ENCODE measurements around the gene TSPAN33. TPM values are rescaled to one million over a fixed set of nuclear protein-coding genes. Genes with fewer than 3 reads are reported as not detected.

Gene TSPAN33
- total RNA-seq, 2 experiments from 2014 or later: 14.6 to 44.8 TPM

DNA sequence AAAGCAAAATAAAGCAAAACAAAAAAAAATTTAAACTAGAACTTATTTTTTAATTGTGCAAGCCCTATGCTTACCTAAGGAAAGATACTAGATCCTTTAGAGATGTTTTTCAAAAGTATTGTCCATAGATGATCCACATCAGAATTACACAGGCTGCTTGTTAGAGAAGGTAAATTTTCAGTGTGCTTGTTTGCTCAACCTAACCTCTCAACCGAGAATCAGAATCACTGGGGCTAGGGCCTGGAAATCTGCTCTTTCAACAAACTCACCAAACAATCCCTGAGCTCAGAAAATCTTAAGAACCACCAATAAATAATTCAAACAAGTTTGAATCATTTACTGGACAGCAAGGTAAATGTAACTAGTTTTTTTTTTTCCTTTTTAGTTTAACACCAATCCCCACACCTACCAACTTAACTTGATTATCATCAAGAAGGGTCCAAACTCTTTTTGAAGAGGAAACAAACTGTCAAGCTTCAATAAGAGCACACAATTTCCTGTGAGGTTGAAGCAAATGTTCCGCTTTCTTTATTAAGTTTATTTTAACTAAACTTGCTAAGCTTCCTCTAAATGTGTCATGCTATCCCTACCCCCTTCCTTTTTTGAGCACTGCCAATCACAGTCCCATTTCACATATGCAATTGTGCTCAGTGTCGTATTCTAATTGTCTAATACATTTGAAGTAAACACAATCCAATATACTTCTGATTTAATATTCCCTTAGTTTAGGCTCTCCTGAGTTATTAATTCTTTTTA lies 7.4 kb upstream of the TSPAN33 start:
- ChIA-PET CTCF (ENCODE audit: unreplicated experiment) (interaction anchor here (1.7 kb wide), 1 partner anchor 9 kb away, joined by 9 read pairs; no protein-coding TSS in a partner anchor), POLR2A (interaction anchor here (0.7 to 2.4 kb wide), 9 partner anchors 9 to 274 kb away, joined by 3 to 12 read pairs (median 5); partner anchors contain the start of gene ATP6V1F)
- peak overlapping the region; percentile 75 for H2AFZ ChIP-seq (ENCODE audit: low read length)
- H3K27ac ChIP-seq (ENCODE audit: low read depth, low read length, poor library complexity, severe bottlenecking): peak overlapping the region; percentile 89
- no peaks in the 10 kb centered on the region for H4K20me1 ChIP-seq (ENCODE audit: insufficient read depth, low read length)
- TF ChIP-seq, protein P1, sequence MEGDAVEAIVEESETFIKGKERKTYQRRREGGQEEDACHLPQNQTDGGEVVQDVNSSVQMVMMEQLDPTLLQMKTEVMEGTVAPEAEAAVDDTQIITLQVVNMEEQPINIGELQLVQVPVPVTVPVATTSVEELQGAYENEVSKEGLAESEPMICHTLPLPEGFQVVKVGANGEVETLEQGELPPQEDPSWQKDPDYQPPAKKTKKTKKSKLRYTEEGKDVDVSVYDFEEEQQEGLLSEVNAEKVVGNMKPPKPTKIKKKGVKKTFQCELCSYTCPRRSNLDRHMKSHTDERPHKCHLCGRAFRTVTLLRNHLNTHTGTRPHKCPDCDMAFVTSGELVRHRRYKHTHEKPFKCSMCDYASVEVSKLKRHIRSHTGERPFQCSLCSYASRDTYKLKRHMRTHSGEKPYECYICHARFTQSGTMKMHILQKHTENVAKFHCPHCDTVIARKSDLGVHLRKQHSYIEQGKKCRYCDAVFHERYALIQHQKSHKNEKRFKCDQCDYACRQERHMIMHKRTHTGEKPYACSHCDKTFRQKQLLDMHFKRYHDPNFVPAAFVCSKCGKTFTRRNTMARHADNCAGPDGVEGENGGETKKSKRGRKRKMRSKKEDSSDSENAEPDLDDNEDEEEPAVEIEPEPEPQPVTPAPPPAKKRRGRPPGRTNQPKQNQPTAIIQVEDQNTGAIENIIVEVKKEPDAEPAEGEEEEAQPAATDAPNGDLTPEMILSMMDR (conservative IDR thresholded peaks at IDR 0.05; ENCODE audit: low read length): no peak
- TF ChIP-seq EZH2phosphoT487 (IDR thresholded peaks at IDR 0.05; ENCODE audit: borderline replicate concordance, low read depth, low read length): no peak
- DNase-seq (ENCODE audit: low spot score): peak; percentile 81
- H3K36me3 ChIP-seq (ENCODE audit: insufficient read depth, low read length): no peaks in the 10 kb centered on the region
- peaks cover 44% of the 10 kb centered on the region for H3K4me1 ChIP-seq (ENCODE audit: insufficient read depth, low read length, poor library complexity, severe bottlenecking)
- H3K4me3 ChIP-seq (ENCODE audit: low read depth, low read length, poor library complexity, severe bottlenecking): peak overlapping the region; percentile 43
- BruUV-seq (replicated peaks): TSS peak; percentile 95
- peak overlapping the region; percentile 75 for H3K4me2 ChIP-seq (ENCODE audit: low read length)
- no peaks in the 10 kb centered on the region for H3K9me2 ChIP-seq (ENCODE audit: insufficient read depth, low read length)
- no peaks in the 10 kb centered on the region for H3K79me2 ChIP-seq (ENCODE audit: insufficient read depth, low read depth, low read length)
- intact Hi-C loops (cut with micrococcal nuclease; ENCODE audit: unreplicated experiment): loop anchor here (2.0 to 5.0 kb wide), 2 partner anchors 42 to 130 kb away; no protein-coding TSS in a partner anchor
- 0 out of 2 replicates have a peak, but pooled peaks cover 4% of the 10 kb centered on the region for H3K9me3 ChIP-seq (ENCODE audit: low read length)

DNA sequence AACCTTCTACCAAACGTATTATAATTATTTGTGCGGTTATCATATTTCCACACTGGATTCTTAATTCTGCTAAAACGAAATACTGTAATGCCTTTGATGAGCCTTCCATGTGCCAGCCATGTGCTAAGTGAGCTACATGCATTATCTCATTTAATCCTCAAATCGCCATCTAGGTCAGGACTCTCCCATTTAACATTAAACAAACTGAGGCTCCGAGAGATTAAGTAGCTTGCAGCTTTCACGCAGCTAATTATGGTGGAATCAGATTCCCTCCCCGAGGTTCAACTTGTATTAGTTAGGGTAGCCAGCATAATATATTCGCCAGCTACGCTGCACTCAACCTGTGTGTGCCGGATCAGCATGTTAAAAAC lies 798 bp upstream of the TSPAN33 start:
- ChIA-PET CTCF (ENCODE audit: unreplicated experiment) (interaction anchor here (0.5 to 1.1 kb wide), 2 partner anchors 26 to 52 kb away, joined by 3 read pairs; no protein-coding TSS in a partner anchor), POLR2A (interaction anchor here (0.5 to 1.1 kb wide), 4 partner anchors 9 to 258 kb away, joined by 3 to 4 read pairs (median 3); no protein-coding TSS in a partner anchor)
- BruUV-seq (replicated peaks): no TSS peak
- Histone ChIP-seq H3K4me3 (ENCODE audit: low read depth, low read length, poor library complexity, severe bottlenecking) (peak overlapping the region; percentile 76), H4K20me1 (ENCODE audit: insufficient read depth, low read length) (no peaks in the 10 kb centered on the region), H3K36me3 (ENCODE audit: insufficient read depth, low read length) (peaks cover 6% of the 10 kb centered on the region; the same call in 1 of the 2 replicates), H2AFZ (ENCODE audit: low read length) (peak overlapping the region; percentile 85), H3K4me1 (ENCODE audit: insufficient read depth, low read length, poor library complexity, severe bottlenecking) (peaks cover 38% of the 10 kb centered on the region), H3K9me3 (ENCODE audit: low read length) (no peaks in the 10 kb centered on the region), H3K27ac (ENCODE audit: low read depth, low read length, poor library complexity, severe bottlenecking) (no peak overlapping the region), H3K79me2 (ENCODE audit: insufficient read depth, low read depth, low read length) (peaks cover 4% of the 10 kb centered on the region; the same call in 1 of the 2 replicates), H3K9me2 (ENCODE audit: insufficient read depth, low read length) (no peaks in the 10 kb centered on the region), H3K4me2 (ENCODE audit: low read length) (peak overlapping the region; percentile 88)
- intact Hi-C loops (cut with micrococcal nuclease; ENCODE audit: unreplicated experiment): loop anchor here (2.0 kb wide), 2 partner anchors 49 to 67 kb away; no protein-coding TSS in a partner anchor
- DNase-seq (ENCODE audit: low spot score): no peak
- TF ChIP-seq EZH2phosphoT487 (IDR thresholded peaks at IDR 0.05; ENCODE audit: borderline replicate concordance, low read depth, low read length): no peak

DNA sequence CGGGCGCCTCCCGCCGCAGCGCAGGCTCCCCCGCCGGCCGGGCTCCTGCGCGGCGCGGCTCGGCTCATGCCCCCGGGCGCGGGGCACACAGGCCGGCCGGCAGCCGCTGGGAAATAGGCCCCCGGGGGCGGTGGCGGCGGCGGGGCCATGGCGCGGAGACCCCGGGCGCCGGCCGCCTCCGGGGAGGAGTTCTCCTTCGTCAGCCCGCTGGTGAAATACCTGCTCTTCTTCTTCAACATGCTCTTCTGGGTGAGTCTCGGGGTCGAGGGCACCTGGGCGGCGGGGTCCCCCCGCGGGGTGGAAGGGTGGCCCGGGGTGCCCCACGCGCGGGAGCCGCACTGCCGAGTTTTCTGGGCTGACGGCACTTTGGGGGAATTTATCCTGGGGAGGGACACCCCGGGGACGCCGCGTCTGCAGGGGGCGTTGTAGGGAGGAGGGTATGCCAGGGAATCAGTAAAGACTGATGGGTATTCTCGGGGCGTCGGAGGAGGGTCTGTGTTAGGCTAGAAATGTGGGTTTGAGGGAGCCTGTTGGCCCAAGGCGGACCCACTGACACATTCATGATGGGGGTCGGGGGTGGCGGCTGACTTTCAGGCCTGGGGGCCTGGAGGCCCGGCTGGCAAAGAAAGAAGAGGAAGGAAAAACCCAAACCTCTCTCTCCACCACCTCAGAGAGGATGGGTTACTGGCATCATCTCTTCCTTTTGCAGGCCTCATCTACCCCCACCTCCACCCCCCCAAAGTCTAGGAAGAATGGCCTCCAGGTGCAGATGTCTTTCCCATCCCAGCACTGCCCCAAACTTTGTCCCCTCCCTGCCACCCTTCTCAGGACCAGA lies 544 bp downstream of the TSPAN33 start:
- BruUV-seq (replicated peaks): no TSS peak

More for the DNA sequence above, 544 bp downstream of the TSPAN33 start:
- H3K4me3 ChIP-seq (ENCODE audit: low read depth, low read length, poor library complexity, severe bottlenecking): peak overlapping the region; percentile 76
- TF ChIP-seq, protein P1 (conservative IDR thresholded peaks at IDR 0.05; ENCODE audit: low read length): peak; percentile 81
- no peak for TF ChIP-seq EZH2phosphoT487 (IDR thresholded peaks at IDR 0.05; ENCODE audit: borderline replicate concordance, low read depth, low read length)
- peak overlapping the region; percentile 73 for H2AFZ ChIP-seq (ENCODE audit: low read length)
- intact Hi-C loops (cut with micrococcal nuclease; ENCODE audit: unreplicated experiment): loop anchor here (2.0 kb wide), 2 partner anchors 50 to 66 kb away; no protein-coding TSS in a partner anchor
- no peaks in the 10 kb centered on the region for H4K20me1 ChIP-seq (ENCODE audit: insufficient read depth, low read length)
- peaks cover 4% of the 10 kb centered on the region; the same call in 1 of the 2 replicates for H3K79me2 ChIP-seq (ENCODE audit: insufficient read depth, low read depth, low read length)
- H3K4me1 ChIP-seq (ENCODE audit: insufficient read depth, low read length, poor library complexity, severe bottlenecking): peaks cover 38% of the 10 kb centered on the region
- peaks cover 8% of the 10 kb centered on the region; the same call in 1 of the 2 replicates for H3K36me3 ChIP-seq (ENCODE audit: insufficient read depth, low read length)
- DNase-seq (ENCODE audit: low spot score): no peak
- H3K4me2 ChIP-seq (ENCODE audit: low read length): peak overlapping the region; percentile 93
- H3K9me2 ChIP-seq (ENCODE audit: insufficient read depth, low read length): no peaks in the 10 kb centered on the region
- H3K27ac ChIP-seq (ENCODE audit: low read depth, low read length, poor library complexity, severe bottlenecking): peak overlapping the region; percentile 60
- H3K9me3 ChIP-seq (ENCODE audit: low read length): no peaks in the 10 kb centered on the region
- ChIA-PET CTCF (ENCODE audit: unreplicated experiment) (interaction anchor here (1.1 to 2.1 kb wide), 2 partner anchors 8 to 25 kb away, joined by 3 to 9 read pairs; no protein-coding TSS in a partner anchor), POLR2A (interaction anchor here (0.6 to 2.6 kb wide), 3 partner anchors 8 to 132 kb away, joined by 3 to 12 read pairs (median 5); no protein-coding TSS in a partner anchor)

Data from OCI-LY7 (cell line).